ENCODE measurements around the gene CEP104. TPM values are rescaled to one million over a fixed set of nuclear protein-coding genes. Genes with fewer than 3 reads are reported as not detected.

The CEP104 gene
- total RNA-seq, 1 donor from 2014 or later, result 35.1 TPM

DNA sequence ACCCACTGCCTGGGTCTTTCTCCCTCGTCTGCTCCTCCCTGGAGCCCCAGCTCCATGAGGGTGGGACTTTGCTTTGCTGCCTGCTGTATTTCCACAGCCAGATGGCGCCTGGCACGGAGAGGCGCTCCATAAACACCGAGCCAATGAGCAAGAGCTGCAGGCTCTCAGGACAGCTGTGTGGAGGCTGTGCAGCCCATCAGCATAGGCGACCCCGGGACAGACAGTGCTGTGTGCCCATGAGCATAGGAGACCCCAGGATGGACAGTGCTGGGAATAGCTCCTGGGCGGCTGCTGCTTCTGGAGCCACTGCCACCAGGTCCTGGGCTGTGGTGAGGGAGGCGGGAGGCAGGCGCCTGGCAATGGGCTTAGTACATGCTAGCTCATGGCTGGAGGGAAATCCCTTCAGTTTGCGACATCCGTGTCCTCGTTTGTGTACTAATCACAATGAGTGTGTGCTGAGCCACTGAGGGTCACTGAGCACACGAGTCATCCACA lies 29.2 kb downstream of the CEP104 start:
- H3K27me3 Mint-ChIP-seq (ENCODE audit: unreplicated experiment), result no peaks in the 10 kb centered on the region
- H3K36me3 Mint-ChIP-seq (ENCODE audit: unreplicated experiment), result peaks cover 49% of the 10 kb centered on the region

DNA sequence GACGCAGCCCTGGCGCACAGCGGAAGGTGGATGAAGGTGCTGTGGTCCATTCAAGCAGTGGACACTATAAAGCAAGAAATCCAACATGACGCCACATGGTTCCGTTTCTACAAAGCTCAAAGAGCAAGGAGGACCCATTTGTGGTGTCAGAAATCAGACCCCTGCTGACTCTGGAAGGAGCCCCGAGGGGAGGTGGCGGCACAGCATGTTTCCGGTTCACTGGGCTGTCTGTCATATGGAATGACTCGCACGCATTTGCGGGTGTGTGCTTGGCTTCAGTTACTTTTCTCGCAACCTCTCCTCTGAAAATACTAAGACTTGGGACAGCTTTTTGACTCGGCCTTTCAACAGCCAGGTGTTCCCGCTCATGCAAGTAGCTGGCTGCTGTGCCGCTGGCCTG lies 31.7 kb downstream of the CEP104 start:
- peaks cover 52% of the 10 kb centered on the region for H3K36me3 Mint-ChIP-seq (ENCODE audit: unreplicated experiment)
- no peaks in the 10 kb centered on the region for H3K9me3 Mint-ChIP-seq (ENCODE audit: unreplicated experiment)
- H3K27ac Mint-ChIP-seq (ENCODE audit: unreplicated experiment), result no peak overlapping the region
- no peaks in the 10 kb centered on the region for H3K4me1 Mint-ChIP-seq (ENCODE audit: unreplicated experiment)
- no peak for DNase-seq (ENCODE audit: extremely low spot score, unreplicated experiment)
- H3K4me3 Mint-ChIP-seq (ENCODE audit: unreplicated experiment), result no peak overlapping the region
- TF ChIP-seq, protein P1, sequence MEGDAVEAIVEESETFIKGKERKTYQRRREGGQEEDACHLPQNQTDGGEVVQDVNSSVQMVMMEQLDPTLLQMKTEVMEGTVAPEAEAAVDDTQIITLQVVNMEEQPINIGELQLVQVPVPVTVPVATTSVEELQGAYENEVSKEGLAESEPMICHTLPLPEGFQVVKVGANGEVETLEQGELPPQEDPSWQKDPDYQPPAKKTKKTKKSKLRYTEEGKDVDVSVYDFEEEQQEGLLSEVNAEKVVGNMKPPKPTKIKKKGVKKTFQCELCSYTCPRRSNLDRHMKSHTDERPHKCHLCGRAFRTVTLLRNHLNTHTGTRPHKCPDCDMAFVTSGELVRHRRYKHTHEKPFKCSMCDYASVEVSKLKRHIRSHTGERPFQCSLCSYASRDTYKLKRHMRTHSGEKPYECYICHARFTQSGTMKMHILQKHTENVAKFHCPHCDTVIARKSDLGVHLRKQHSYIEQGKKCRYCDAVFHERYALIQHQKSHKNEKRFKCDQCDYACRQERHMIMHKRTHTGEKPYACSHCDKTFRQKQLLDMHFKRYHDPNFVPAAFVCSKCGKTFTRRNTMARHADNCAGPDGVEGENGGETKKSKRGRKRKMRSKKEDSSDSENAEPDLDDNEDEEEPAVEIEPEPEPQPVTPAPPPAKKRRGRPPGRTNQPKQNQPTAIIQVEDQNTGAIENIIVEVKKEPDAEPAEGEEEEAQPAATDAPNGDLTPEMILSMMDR (IDR thresholded peaks at IDR 0.05), result no peak
- no peaks in the 10 kb centered on the region for H3K27me3 Mint-ChIP-seq (ENCODE audit: unreplicated experiment)

More for the DNA sequence above, 29.2 kb downstream of the CEP104 start:
- Mint-ChIP-seq H3K9me3 (ENCODE audit: unreplicated experiment) (no peaks in the 10 kb centered on the region), H3K27ac (ENCODE audit: unreplicated experiment) (no peak overlapping the region), H3K4me1 (ENCODE audit: unreplicated experiment) (no peaks in the 10 kb centered on the region), H3K4me3 (ENCODE audit: unreplicated experiment) (no peak overlapping the region)
- DNase-seq (ENCODE audit: extremely low spot score, unreplicated experiment), result no peak
- TF ChIP-seq, protein P1 (IDR thresholded peaks at IDR 0.05), result no peak

DNA sequence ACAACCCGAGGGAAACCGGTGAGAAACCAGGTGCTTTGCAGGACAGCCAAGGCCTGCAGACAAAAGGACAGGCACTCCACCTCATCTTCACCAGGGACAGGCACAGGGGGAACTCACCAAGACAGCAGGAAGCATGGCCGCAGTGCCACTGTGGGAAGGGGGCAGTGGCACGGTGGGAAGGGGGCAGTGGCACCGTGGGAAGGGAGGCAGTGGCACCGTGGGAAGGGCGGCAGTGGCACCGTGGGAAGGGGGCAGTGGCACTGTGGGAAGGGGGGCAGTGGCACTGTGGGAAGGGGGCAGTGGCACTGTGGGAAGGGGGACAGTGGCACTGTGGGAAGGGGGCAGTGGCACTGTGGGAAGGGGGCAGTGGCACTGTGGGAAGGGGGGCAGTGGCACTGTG lies 32.4 kb downstream of the CEP104 start:
- H3K4me3 Mint-ChIP-seq (ENCODE audit: unreplicated experiment), result no peak overlapping the region
- DNase-seq (ENCODE audit: extremely low spot score, unreplicated experiment), result no peak
- no peaks in the 10 kb centered on the region for H3K27me3 Mint-ChIP-seq (ENCODE audit: unreplicated experiment)
- no peaks in the 10 kb centered on the region for H3K9me3 Mint-ChIP-seq (ENCODE audit: unreplicated experiment)
- H3K27ac Mint-ChIP-seq (ENCODE audit: unreplicated experiment), result no peak overlapping the region
- TF ChIP-seq, protein P1 (IDR thresholded peaks at IDR 0.05), result no peak
- H3K36me3 Mint-ChIP-seq (ENCODE audit: unreplicated experiment), result peaks cover 52% of the 10 kb centered on the region
- H3K4me1 Mint-ChIP-seq (ENCODE audit: unreplicated experiment), result peaks cover 7% of the 10 kb centered on the region

DNA sequence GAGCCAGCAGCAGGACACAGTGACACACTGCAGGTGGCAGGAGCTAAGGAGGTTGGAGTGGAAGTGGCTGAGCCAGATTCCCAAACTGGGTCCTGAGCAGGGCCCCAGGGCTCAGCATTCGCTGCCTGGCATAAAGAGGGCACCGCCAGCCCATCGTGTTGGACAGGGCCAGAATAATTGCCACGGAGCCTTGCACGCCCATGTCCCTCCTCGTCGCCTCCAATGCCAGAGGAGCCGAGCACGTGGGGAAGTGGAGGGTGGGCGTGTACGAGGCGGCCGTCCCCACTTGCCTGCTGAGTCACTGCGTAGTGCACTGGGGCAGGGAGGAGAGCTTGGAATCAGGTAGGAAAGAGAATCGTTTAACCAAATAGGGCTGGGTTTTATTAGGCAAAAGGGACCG lies 34.6 kb downstream of the CEP104 start:
- Mint-ChIP-seq H3K36me3 (ENCODE audit: unreplicated experiment) (peaks cover 42% of the 10 kb centered on the region), H3K4me1 (ENCODE audit: unreplicated experiment) (peaks cover 16% of the 10 kb centered on the region), H3K4me3 (ENCODE audit: unreplicated experiment) (no peak overlapping the region), H3K9me3 (ENCODE audit: unreplicated experiment) (no peaks in the 10 kb centered on the region), H3K27ac (ENCODE audit: unreplicated experiment) (no peak overlapping the region), H3K27me3 (ENCODE audit: unreplicated experiment) (no peaks in the 10 kb centered on the region)
- DNase-seq (ENCODE audit: extremely low spot score, unreplicated experiment), result no peak
- TF ChIP-seq, protein P1 (IDR thresholded peaks at IDR 0.05), result no peak

DNA sequence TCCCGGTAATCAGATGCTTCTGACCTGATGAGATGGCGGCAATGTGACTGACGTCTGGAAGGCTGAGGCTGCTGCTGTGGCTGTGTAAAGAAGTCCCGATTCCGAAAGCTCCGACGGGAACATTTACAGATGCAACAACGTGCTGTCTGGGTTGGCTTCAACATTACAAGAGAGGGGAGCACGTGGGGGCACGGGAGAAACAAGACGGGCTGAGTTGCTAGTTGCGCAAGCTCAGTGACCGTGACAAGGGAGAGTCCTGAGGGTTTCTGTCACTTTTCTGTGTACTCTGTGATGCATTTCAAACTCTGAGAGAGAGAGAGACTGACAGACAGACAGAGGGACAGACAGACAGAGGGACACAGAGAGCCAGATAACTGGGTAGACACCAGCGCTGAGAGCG lies 35.1 kb downstream of the CEP104 start:
- no peak for DNase-seq (ENCODE audit: extremely low spot score, unreplicated experiment)
- no peaks in the 10 kb centered on the region for H3K27me3 Mint-ChIP-seq (ENCODE audit: unreplicated experiment)
- H3K4me1 Mint-ChIP-seq (ENCODE audit: unreplicated experiment), result peaks cover 16% of the 10 kb centered on the region
- TF ChIP-seq, protein P1 (IDR thresholded peaks at IDR 0.05), result no peak
- H3K36me3 Mint-ChIP-seq (ENCODE audit: unreplicated experiment), result peaks cover 44% of the 10 kb centered on the region
- no peak overlapping the region for H3K27ac Mint-ChIP-seq (ENCODE audit: unreplicated experiment)
- H3K9me3 Mint-ChIP-seq (ENCODE audit: unreplicated experiment), result no peaks in the 10 kb centered on the region
- H3K4me3 Mint-ChIP-seq (ENCODE audit: unreplicated experiment), result no peak overlapping the region

Data from osteocyte (in vitro differentiated cells).